ENCODE results near the gene NMT2.

GRCh38 chr10:15131330-15131729 is 37.2 kb downstream of the NMT2 start:
- TF ChIP-seq CTCF (IDR thresholded peaks at IDR 0.05; ENCODE audit: low read depth, low read length): no peak
- no peak for TF ChIP-seq EZH2phosphoT487 (IDR thresholded peaks at IDR 0.05; ENCODE audit: low read depth)
